GM18868 (cell line): ENCODE measurements around the gene CELF2.
"Not testable (repeated sequence)": the region's sequence is repeated elsewhere in the genome, so short reads cannot be mapped to it uniquely, and the experiment has no call there.

Experiments
- ATAC-seq: cut with Tn5 transposase; IDR thresholded peaks from one replicate; pipeline ENCODE4 v1.9.1; 2021; ENCODE audit warnings: mild to moderate bottlenecking, moderate library complexity; ENCODE audit not compliant: unreplicated experiment

Gene CELF2

GRCh38 chr10:11168423-11169090 is 150.9 kb downstream of the CELF2 start:
- no peak for ATAC-seq

GRCh38 chr10:11169976-11170375 is 152.3 kb downstream of the CELF2 start:
- no peak for ATAC-seq

GRCh38 chr10:11170574-11170973 is 152.9 kb downstream of the CELF2 start:
- no peak for ATAC-seq

GRCh38 chr10:11170993-11171851 is 153.6 kb downstream of the CELF2 start:
- peak; percentile 41 for ATAC-seq

GRCh38 chr10:11173042-11173441 is 155.4 kb downstream of the CELF2 start:
- ATAC-seq, result no peak

- peak; percentile 42 for ATAC-seq
Measured at GRCh38 chr10:11175823-11176243, 158.2 kb downstream of the CELF2 start.

- ATAC-seq, result no peak
Measured at GRCh38 chr10:11176746-11177145, 159.1 kb downstream of the CELF2 start.

GRCh38 chr10:11177381-11177780 is 159.7 kb downstream of the CELF2 start:
- ATAC-seq, result no peak

- no peak for ATAC-seq
Measured at GRCh38 chr10:11177926-11178471, 160.3 kb downstream of the CELF2 start.

GRCh38 chr10:11178606-11179515 is 161.2 kb downstream of the CELF2 start:
- peak; percentile 83 for ATAC-seq

GRCh38 chr10:11179516-11180105 is 161.9 kb downstream of the CELF2 start:
- no peak for ATAC-seq

- peak; percentile 16 for ATAC-seq
Measured at GRCh38 chr10:11180228-11180627, 162.6 kb downstream of the CELF2 start.

- no peak for ATAC-seq
Measured at GRCh38 chr10:11181978-11182377, 164.3 kb downstream of the CELF2 start.

- no peak for ATAC-seq
Measured at GRCh38 chr10:11183015-11183414, 165.3 kb downstream of the CELF2 start.

GRCh38 chr10:11184093-11184492 is 166.4 kb downstream of the CELF2 start:
- no peak for ATAC-seq

- ATAC-seq, result not testable (repeated sequence)
Measured at GRCh38 chr10:11185128-11185665, 167.5 kb downstream of the CELF2 start.

GRCh38 chr10:11186374-11186773 is 168.7 kb downstream of the CELF2 start:
- no peak for ATAC-seq

- ATAC-seq, result no peak
Measured at GRCh38 chr10:11189582-11190376, 172.1 kb downstream of the CELF2 start.

- no peak for ATAC-seq
Measured at GRCh38 chr10:11191190-11191589, 173.5 kb downstream of the CELF2 start.
